ENCODE measurements around the gene SELENOH.
"Not testable (repeated sequence)": the region's sequence is repeated elsewhere in the genome, so short reads cannot be mapped to it uniquely, and the experiment has no call there.

Gene SELENOH, protein sequence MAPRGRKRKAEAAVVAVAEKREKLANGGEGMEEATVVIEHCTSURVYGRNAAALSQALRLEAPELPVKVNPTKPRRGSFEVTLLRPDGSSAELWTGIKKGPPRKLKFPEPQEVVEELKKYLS

DNA sequence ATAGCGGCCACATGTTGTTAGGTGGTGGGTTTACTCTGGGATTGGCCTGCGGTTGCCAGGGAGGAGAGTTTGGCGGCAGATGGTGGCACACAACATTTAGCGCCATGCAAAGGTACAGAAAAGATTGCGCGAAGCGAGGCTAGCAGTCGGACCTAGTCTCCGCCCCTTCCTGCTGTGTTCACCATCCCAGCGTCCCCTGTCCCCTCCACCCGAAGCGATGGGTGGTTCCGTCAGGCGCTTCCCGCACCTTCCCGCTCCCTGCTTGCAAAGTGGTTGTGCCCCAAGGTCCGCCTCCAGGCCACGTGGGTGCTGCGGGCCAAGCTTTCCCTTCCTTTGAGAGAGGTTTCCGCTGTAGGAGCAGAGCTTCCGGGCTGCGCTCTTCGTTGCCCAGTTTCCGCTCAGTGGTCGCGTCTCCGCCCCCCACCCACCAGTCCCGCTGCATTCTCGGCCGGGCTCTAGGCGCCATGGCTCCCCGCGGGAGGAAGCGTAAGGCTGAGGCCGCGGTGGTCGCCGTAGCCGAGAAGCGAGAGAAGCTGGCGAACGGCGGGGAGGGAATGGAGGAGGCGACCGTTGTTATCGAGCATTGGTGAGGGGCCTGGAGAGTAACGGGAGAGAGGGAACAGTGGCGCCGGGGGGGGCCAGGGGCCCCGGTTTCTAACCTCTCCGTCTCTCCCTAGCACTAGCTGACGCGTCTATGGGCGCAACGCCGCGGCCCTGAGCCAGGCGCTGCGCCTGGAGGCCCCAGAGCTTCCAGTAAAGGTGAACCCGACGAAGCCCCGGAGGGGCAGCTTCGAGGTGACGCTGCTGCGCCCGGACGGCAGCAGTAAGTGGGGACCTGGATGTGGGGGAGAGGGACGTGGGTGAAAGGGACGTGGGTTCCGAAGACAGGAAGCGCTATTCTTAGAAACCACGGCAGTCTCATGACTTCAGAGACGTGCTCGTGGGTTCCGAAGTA is at the start of gene SELENOH:
SELENOH (plus strand) TSS at position 360 of the 955 bp plus-strand sequence; CDS start at position 465, 105 bp downstream.
- peak; percentile 85 for DNase-seq

DNA sequence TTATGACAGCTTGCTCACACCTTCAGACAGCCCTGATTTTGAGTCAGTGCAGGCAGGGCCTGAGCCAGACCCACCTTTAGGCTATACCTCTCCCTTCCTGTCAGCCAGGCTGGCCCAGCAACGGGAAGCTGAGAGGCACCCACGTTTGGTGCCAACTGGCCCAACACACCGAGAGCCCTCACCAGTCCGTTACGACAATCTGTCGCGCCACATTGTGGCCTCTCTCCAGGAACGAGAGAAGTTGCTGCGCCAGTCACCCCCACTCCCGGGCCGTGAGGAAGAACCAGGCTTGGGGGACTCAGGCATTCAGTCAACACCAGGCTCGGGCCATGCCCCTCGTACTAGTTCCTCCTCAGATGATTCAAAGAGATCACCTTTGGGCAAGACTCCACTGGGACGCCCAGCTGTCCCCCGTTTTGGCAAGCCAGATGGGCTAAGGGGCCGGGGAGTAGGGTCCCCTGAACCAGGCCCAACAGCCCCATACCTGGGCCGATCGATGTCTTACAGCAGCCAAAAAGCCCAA is 42.4 kb upstream of the SELENOH start:
- no peak for DNase-seq

DNA sequence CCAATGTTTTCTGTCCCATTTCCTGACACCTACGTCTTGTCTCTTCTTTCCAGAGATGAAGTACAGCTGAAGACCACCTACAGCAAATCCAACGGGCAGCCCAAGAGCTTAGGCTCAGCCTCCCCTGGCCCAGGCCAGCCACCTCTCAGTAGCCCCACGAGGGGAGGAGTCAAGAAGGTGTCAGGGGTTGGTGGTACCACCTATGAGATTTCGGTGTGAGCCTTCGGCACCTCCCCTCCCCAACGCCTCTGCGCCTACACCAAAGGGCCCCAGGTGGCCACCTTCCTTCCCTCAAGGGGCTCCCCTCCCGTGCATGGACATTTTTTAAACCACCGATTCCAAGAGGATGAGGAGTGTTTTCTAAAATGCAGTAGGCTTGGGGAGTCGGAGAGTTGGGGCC is 41.5 kb upstream of the SELENOH start:
- DNase-seq = no peak

DNA sequence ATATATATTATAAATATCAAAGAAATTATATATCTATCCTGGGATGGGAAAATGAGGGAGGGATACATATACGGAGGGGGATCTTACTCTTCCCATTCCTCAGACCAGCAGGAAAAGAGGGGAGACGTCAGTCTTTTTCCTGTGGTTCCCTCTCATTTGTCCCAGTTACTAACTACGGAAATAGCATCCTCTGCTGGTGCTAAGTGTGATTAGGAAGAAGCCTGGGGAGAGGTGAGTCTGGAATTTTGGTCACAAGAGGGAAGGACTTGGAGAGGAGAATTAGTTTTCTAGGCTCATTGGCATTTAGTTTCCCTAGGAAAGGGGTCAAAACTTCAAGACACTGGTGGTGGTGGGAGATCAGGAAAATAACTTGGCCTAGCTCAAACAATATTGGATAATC is 40.9 kb upstream of the SELENOH start:
- DNase-seq = no peak

DNA sequence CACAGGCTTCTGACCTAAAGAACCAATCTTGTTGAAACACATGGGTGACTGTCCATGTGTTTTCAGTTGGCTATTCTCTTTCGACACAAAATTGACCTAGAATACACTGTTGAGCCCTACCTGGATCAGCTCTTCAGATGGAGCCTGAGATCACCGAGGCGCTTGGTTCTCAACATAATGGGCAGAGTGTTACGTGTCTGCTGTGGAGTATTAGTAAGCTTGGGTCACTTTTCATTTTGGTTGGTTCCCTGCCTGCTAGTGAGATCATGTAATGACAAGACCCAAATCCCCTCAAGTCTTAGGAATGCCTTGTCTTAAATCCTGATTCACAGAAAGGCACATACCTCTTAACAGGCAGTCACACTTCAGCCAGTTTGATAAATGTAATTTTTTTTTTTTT is 38.0 kb upstream of the SELENOH start:
- DNase-seq = no peak

DNA sequence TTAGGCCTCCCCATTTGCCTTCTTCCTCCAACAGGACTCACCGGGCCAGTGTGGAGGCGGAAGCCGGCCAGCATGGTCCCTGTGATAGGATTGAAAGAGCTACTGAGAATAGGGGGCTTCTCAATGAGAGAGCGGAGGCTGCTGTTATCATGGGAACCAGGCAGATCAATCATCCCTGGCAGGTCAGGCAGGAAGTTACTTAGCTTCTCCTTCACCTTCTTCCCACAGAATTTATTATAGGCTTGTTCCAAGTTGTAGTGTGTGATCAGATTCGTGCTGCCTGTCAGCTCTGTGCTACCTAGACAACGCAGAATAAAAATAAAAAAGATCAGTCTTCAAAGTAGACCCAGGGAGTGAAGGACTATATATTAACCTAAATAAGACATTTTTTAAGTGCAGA is 36.4 kb upstream of the SELENOH start:
- DNase-seq = no peak

DNA sequence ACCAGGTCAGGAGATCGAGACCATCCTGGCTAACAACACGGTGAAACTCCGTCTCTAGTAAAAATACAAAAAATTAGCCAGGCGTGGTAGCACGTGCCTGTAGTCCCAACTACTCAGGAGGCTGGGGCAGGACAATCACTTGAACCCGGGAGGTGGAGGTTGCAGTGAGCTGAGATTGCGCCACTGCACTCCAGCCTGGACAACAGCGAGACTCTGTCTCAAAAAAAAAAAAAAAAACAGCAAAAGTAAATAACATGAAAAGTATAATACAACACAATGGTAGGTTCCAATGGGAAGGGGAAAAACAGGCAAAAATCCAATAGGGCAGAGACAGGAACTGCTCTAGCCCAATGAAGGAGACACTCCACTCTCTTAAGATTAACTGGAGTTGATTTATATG is 35.9 kb upstream of the SELENOH start:
- DNase-seq = not testable (repeated sequence)

DNA sequence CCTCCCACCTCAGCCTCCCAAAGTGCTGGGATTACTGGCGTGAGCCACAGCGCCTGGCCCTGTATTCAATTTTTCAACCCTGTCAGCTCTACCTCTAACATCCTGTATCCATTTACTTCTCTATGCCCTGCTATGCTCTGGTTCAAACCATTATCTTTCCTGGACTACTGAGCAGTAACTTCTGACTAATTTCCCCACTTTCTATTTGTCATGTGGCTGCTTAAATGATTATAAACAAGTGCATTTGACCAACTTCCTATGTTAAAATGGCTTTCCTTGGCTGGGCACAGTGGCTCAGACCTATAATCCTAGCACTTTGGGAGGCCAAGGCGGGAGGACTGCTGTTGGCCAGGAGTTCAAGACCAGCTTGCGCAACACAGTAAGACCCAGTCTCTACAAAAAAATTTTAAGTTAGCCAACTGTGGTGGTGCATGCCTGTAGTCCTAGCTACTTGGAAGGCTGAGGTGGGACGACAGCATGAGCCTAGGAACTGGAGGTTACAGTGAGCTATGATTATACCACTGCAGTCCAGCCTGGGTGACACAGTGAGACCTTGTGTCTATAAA is 31.4 kb upstream of the SELENOH start:
- DNase-seq = no peak

DNA sequence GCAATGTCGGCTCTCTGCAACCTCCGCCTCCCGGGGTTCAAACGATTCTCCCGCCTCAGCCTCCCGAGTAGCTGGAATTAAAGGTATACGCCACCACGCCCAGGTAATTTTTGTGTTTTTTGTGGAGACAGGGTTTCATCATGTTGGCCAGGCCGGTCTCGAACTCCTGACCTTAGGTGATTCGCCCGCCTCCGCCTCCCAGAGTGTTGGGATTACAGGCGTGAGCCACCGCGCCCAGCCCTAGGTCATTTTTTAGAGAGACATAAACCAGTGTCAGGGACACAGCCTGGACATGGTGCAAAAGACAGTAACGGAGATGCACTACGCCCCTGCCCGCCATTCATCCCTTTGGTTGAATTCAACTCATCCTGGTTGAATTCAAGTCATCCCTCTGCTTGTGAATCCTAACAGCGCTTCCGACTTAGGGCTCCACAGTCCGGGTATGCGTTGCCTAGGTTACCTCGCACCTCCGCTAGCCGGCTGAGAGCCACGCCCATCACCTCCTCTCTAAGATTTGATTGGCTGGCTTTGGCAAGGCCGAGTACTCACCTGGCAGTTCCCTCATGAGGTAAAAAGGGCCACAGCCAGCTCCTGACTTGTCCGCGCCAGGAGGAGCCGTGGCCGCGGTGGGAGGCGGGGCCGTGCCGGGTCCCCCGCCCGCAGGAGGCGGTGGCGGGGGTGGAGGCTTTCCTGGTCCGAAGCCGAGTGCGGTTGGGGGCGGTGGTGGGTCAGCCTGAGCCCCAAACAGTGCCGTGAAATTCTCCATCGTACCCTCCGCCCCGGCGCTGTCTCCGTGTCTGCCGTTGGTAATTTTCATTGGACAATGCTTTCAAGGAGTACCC is 29.7 kb upstream of the SELENOH start, which contains the start of gene MED19:
MED19 (minus strand) TSS at position 802 of the 842 bp plus-strand sequence; CDS start at position 766, 36 bp downstream.
- peak; percentile 65 for DNase-seq

DNA sequence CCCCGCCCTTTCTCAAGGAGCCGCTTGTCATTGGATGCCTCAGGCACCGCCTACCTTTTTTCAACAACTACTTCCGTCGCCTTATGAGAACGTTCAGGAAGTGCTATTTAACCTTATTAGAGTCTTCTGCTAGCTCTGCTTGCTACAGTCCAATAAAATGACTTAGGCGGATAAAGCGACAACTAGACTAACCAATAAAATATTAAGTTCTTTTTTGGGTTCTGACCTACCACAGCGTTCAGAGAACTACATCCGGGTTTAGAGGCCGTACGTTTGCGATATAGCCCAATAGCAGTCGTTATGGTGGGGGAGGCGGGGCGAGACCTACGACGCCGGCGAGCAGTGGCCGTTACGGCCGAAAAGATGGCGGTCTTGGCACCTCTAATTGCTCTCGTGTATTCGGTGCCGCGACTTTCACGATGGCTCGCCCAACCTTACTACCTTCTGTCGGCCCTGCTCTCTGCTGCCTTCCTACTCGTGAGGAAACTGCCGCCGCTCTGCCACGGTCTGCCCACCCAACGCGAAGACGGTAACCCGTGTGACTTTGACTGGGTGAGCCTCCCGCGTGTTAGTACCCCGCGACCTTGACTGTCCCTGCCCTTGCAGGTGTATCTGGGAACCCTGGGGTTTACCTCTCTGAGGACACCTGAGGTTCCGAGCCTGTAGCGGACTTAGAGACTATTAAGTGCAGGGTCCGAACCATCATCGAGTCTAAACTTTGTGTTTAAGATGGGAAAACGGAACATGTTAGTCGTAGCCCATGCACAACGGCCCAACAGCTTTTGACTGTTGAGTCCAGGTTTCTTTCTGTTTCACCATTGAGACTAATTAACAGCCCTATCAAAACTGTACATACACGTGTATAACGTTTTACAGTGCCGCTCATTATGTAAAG is 28.8 kb upstream of the SELENOH start, which contains the start of gene TMX2:
TMX2 (plus strand) TSS at position 338 of the 895 bp plus-strand sequence; CDS start at position 364, 26 bp downstream.
- DNase-seq = peak; percentile 82

DNA sequence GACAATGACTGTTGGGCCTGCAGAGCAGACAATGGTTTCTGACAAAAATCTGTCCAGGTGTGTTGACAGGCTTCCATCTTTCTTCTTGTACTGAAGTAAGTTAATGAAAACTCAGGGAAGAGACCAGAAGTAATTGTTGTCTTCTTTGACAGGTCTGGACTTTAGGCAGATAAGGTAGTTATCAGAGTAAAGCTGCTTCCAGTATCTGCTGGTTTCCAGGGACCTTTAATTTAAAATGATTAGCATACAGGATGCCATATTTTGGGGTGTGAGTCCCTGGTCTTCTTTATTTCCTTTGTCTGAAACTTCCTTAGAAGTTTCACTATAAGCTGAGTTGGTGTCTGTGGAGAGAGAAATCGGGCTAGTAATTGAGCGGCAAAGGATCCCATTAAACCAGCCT is 27.5 kb upstream of the SELENOH start:
- no peak for DNase-seq

DNA sequence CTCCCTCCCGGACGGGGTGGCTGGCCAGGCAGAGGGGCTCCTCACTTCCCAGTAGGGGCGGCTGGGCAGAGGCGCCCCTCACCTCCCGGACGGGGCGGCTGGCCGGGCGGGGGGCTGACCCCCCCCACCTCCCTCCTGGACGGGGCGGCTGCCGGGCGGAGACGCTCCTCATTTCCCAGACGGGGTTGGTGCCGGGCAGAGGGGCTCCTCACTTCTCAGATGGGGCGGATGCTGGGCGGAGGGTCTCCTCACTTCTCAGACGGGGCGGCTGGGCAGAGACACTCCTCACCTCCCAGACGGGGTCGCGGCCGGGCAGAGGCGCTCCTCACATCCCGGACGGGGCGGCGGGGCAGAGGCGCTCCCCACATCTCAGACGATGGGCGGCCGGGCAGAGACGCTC is 24.6 kb upstream of the SELENOH start:
- not testable (repeated sequence) for DNase-seq

DNA sequence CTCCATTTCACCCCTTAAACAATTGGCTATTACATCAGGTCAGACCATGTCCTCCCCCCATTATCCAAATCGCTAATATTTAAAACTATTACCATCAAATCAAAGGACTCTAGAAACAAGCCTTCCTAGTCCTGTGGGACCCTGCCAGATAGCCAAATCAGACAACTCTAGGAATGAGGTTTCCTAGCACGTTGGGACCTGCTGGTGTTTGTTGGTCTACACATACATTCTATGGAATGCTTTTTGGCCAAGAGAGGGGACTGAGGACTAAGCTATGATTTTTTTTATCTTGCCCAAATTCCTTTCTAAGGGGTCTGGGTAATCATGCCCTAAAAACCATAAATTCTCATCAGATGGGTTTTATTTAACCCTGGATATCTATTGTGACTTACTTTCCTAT is 14.1 kb upstream of the SELENOH start:
- no peak for DNase-seq

DNA sequence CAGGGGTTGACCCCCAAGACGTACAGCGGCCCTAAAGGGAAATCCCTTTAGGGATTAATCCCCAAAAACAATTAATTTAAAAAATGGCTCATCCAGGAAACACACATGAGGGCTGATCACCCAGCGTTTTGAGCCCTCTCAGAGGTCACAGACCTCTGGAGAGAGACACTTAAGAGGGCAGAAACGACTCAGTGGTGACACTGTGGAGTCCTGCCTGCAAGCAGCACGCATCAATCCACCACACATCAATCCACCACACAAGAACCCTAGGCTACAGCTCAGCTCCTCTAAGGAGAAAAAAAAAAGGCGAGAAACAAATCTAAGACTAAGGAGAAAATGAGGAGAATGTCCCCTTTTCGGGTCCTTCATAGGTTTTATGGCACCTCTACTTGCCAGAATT is 12.5 kb upstream of the SELENOH start:
- no peak for DNase-seq

DNA sequence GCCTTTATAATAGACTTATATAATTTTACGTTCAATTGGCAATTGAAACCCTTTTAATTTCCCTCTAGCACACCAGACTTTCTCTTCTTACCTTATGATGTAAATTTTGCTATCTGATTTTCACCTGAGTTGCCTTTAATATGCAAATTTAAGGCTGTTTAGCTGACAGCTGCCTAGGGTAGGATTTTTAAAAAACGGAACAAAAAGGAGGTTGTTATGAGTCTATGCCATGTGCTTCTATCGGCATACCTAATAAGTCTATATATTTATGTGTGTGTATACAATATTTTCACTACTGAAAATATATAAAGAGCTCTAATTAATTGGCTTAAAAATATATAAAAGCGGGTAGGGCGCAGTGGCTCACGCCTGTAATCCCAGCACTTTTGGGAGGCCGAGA is 11.8 kb upstream of the SELENOH start:
- no peak for DNase-seq

DNA sequence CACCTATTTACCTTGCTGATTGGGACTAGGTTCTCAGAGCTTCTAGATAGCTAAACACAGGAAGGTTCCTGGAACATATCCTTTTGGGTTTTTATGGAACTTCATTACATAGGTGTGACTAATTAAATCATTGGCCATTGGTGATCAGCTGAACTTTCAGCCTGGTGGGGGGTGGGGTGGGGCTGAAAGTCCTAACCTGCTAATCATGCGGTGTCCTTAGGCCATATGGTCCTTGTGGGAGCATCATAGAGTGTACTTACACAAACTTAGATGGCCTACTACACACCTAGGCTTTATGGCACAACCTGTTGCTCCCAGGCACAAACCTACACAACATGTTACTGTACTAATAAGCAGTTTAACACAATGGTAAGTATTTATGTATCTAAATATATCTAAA is 8.6 kb upstream of the SELENOH start:
- DNase-seq = no peak

DNA sequence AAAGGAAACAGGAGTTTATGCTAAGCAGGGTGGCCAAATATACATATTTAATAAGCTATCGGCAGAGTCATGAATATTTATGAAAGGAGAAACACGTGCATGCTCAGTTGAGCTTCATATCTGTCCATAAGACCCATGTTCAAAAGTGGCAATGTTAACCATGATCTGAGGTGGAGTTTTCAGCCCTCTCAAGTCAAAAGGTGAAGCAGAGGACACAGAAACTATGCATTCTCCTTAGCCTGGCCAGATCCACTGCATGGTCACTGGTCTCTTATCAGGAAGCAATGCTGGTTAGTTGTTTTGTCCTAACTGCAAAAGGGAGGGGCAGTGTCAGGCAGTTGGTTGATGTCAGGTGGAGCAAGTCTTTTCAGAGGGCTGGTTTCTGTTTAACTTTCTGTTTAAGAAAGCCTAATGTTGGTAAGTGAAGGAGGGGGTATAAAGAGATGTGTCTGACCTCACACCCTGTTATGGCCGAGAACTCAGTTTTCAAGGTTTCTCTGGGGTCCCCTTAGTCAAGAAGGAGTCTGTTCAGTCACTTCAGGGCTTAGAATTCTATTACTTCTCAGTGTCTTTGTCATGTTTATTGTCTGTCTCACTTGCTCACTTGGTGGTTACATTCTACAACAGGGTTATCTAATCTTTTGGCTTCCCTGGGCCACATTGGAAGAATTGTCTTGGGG is 5.5 kb upstream of the SELENOH start:
- no peak for DNase-seq

DNA sequence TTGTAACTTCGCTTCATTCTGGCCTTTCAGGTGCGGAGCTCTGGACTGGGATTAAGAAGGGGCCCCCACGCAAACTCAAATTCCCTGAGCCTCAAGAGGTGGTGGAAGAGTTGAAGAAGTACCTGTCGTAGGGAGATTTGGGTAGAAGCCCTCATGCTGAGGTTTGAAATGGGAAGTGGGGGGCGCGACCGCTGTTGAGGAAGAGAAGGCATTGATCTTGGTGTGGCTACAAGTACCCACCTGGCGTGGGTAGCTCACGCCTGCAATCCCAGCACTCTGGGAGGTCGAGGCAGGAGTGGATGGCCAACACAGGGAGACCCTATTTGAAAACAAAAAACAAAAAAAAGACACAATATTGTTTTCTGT is 779 bp downstream of the SELENOH start:
- no peak for DNase-seq

DNA sequence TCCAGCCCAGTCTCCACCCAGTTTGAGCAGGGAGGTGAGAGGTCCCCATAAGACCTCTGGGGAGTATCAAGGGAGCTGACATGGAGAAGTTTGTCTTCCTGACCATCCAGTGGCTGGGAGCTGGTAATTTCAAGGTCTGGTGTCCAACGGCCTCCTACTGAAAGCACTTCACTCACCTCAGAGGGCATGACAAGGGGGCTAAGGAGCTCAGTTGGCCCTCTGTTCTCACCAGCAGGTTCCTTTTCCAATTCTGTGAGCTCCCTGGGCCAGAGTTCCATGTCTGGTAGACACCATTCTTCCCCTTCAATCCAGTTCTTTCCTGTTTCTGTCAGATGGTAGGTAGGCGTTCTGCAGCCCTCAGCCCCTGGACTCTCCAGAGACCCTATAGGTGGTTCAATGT is 3.1 kb downstream of the SELENOH start:
- DNase-seq = no peak

DNA sequence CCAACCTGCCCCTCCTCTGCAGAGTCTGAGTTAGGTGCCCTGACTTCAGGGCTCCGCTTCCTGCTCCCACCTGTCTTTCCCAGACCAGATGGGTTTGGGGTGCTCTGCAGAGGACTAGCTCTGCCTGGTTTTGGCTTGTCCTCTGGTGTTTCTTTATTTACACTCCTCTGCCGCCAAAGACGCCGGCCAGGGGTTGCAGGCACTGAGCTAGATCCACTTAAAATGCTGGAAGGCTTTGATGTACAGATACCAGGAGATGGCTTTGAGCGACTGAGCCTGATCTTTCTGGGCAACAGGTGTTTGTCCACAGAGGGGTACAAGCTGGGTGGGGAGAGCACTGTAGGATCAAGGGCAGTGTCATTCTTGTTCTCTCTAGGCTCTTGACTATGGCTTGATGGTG is 3.9 kb downstream of the SELENOH start:
- no peak for DNase-seq

DNA sequence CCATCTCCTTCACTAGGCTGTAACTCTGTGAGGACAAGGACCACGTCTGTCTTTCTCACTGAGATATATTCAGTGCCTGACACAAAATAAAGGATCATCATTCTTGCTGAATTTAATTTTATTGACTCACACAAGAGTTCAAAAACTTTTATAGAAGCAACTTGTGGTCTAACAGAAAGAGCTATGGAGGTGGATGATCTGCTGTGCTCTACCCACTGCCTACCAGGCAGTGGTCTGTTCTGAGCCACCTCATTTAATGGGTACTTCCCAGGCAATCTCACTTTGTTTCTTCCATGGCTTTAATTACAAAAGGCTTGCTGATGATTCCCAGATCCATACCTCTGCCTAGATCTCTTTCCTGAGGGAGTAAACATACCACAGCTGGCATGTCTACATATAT is 5.6 kb downstream of the SELENOH start:
- no peak for DNase-seq
